A673 (cell line): Measurements from ENCODE around the gene KLHL34. TPM values are rescaled to one million over a fixed set of nuclear protein-coding genes. Genes with fewer than 3 reads are reported as not detected.

Experiments
- BruUV-seq: library from RNA; stranded (reverse); fragments of 400-500 nt; replicated peaks from 2 replicates; lab custom pipeline; 2021; lab: Mats Ljungman, UMichigan
- CTCF ChIA-PET: fragments of 300-600 bp; sonication (Branson Sonifier 250); formaldehyde crosslinking; loops from one replicate; lab custom pipeline; 2022; ENCODE audit warnings: antibody characterized with exemption; lab: Charles Lee
- POLR2A ChIA-PET: fragments of 300-600 bp; sonication (Branson Sonifier 250); formaldehyde crosslinking; loops from one replicate; lab custom pipeline; 2022; ENCODE audit warnings: antibody characterized with exemption; ENCODE audit not compliant: low non-redundant PET; lab: Charles Lee
- DNase-seq: peaks from one replicate; pipeline ENCODE4 v3.0.0-alpha.2; 2015; ENCODE audit warnings: low spot score
- H3K27ac ChIP-seq: fragments of 200-600 bp; sonication (generic); 2 replicates; pipeline ENCODE4 v1.5.1; 2016; ENCODE audit warnings: mixed run types, low read depth, mild to moderate bottlenecking, mixed read lengths, antibody characterized with exemption, low read length; ENCODE audit not compliant: poor library complexity, severe bottlenecking
- H3K27me3 ChIP-seq: fragments of 200-600 bp; sonication (generic); replicated peaks from 2 replicates; pipeline ENCODE4 v1.6.1; 2017; ENCODE audit warnings: mixed run types, low read depth, mild to moderate bottlenecking, mixed read lengths, antibody characterized with exemption, low read length; ENCODE audit not compliant: insufficient read depth, poor library complexity
- H3K36me3 ChIP-seq: fragments of 200-600 bp; sonication (generic); 2 replicates; pipeline ENCODE4 v1.6.1; 2016; ENCODE audit warnings: mixed run types, mild to moderate bottlenecking, mixed read lengths, antibody characterized with exemption, low read length; ENCODE audit not compliant: insufficient read depth, poor library complexity, severe bottlenecking
- H3K4me1 ChIP-seq: fragments of 200-600 bp; sonication (generic); 2 replicates; pipeline ENCODE4 v1.6.1; 2017; ENCODE audit warnings: mixed run types, mild to moderate bottlenecking, mixed read lengths, antibody characterized with exemption, low read length; ENCODE audit not compliant: insufficient read depth, poor library complexity, severe bottlenecking
- H3K4me3 ChIP-seq: fragments of 200-600 bp; sonication (generic); 2 replicates; pipeline ENCODE4 v1.5.1; 2016; ENCODE audit warnings: low read depth, mixed run types, mild to moderate bottlenecking, mixed read lengths, low read length; ENCODE audit not compliant: poor library complexity, severe bottlenecking
- H3K9me3 ChIP-seq: fragments of 200-600 bp; sonication (generic); 2 replicates; pipeline ENCODE4 v1.6.1; 2016; ENCODE audit warnings: mixed run types, low read depth, mild to moderate bottlenecking, mixed read lengths, antibody characterized with exemption, low read length; ENCODE audit not compliant: poor library complexity, severe bottlenecking
- EZH2 ChIP-seq: fragments of 200-600 bp; sonication (generic); IDR thresholded peaks from 2 replicates; pipeline ENCODE4 v1.6.1; 2017; ENCODE audit warnings: borderline replicate concordance, low read depth, mild to moderate bottlenecking, mixed read lengths, antibody characterized with exemption, low read length; ENCODE audit not compliant: poor library complexity, severe bottlenecking
- intact Hi-C: fragments of 100-400 bp; cut with micrococcal nuclease; formaldehyde crosslinking; loops from one replicate; pipeline ENCODE4 v1.10.0; 2022; ENCODE audit not compliant: unreplicated experiment
- total RNA-seq: library from RNA; stranded (reverse); gene quantifications from 2 replicates; pipeline ENCODE4 v1.2.3, GENCODE V29; 2021
- TF ChIP-seq, protein P1 (sequence below): fragments of 300-800, 200-600 bp; sonication (generic); conservative IDR thresholded peaks from 2 replicates; pipeline ENCODE4 v1.5.1; 2017; ENCODE audit warnings: low read depth, mild to moderate bottlenecking, antibody characterized with exemption, low read length, moderate library complexity, mixed read lengths

Gene KLHL34
- total RNA-seq, 1 experiment from 2014 or later = not detected

DNA sequence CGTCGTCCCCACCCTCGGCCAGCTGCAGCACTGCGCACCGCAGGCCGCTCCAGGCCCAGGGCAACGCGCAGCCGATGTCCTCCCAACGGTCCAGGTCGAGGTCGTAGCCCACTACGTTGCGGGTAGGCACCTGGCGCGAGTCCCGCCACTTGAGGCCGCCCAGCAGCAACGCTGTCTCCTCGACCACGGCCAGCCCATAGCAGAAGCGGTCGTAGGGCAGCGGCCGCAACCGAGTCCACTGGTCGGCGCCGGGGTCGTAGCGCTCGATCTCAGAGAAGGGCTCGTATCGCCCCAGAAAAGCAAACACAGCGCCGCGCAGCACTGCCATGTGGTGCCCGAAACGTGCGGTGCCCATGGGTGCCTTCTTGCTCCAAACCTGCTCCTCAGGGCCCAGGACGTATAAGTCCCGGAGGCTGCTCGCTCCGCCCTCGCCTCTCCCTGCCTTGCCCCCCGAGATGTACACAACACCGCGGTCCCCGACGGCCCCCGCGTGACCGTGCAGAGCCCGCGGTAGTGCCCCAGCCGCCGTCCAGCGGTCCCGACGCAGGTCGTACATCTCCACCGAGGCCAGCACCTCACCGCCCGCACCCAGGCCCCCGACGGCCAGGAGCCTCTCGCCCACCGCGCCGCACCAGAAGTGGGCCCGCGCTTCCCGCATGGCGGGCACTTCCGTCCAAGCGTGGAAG, 2.1 kb downstream of the KLHL34 start:
- no peak overlapping the region for H3K27ac ChIP-seq
- CTCF ChIA-PET = interaction anchor here (0.6 kb wide), 1 partner anchor 15 kb away, joined by 3 read pairs; no protein-coding TSS in a partner anchor
- BruUV-seq = no TSS peak

DNA sequence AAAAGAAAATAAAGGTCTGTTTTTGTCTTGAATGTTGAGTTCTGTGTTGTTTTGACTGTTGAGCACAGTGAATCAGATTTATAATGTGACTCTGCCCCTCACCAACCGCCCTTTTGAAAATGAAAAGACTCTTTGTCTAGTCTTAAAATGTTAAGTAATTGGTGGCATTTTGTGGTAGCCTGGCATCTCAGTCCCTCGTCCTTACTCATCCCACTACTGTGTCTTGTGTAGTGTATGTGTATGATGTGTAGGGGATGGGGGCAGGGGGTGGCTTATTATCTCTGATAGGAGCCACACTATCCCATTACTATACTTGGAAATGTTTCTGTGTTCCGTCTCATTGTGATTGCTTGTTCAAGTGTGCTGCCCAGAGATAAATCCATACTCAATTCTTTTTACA, 12.2 kb downstream of the KLHL34 start:
- Histone ChIP-seq H3K4me1 (no peaks in the 10 kb centered on the region), H3K9me3 (no peaks in the 10 kb centered on the region), H3K27me3 (no peaks in the 10 kb centered on the region), H3K36me3 (no peaks in the 10 kb centered on the region), H3K27ac (no peak overlapping the region), H3K4me3 (no peak overlapping the region)
- CTCF ChIA-PET = no interaction called here
- intact Hi-C loops = no loop called here
- POLR2A ChIA-PET = no interaction called here
- TF ChIP-seq, protein P1, sequence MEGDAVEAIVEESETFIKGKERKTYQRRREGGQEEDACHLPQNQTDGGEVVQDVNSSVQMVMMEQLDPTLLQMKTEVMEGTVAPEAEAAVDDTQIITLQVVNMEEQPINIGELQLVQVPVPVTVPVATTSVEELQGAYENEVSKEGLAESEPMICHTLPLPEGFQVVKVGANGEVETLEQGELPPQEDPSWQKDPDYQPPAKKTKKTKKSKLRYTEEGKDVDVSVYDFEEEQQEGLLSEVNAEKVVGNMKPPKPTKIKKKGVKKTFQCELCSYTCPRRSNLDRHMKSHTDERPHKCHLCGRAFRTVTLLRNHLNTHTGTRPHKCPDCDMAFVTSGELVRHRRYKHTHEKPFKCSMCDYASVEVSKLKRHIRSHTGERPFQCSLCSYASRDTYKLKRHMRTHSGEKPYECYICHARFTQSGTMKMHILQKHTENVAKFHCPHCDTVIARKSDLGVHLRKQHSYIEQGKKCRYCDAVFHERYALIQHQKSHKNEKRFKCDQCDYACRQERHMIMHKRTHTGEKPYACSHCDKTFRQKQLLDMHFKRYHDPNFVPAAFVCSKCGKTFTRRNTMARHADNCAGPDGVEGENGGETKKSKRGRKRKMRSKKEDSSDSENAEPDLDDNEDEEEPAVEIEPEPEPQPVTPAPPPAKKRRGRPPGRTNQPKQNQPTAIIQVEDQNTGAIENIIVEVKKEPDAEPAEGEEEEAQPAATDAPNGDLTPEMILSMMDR = no peak
- TF ChIP-seq EZH2 = no peak
- no TSS peak for BruUV-seq
- DNase-seq = no peak

More for the DNA sequence above, 2.1 kb downstream of the KLHL34 start:
- H3K36me3 ChIP-seq = no peaks in the 10 kb centered on the region
- no peaks in the 10 kb centered on the region for H3K9me3 ChIP-seq
- H3K4me1 ChIP-seq = no peaks in the 10 kb centered on the region
- intact Hi-C loops = no loop called here
- H3K4me3 ChIP-seq = no peak overlapping the region
- POLR2A ChIA-PET = no interaction called here
- no peak for TF ChIP-seq EZH2
- TF ChIP-seq, protein P1 = no peak
- no peak for DNase-seq
- no peaks in the 10 kb centered on the region for H3K27me3 ChIP-seq

DNA sequence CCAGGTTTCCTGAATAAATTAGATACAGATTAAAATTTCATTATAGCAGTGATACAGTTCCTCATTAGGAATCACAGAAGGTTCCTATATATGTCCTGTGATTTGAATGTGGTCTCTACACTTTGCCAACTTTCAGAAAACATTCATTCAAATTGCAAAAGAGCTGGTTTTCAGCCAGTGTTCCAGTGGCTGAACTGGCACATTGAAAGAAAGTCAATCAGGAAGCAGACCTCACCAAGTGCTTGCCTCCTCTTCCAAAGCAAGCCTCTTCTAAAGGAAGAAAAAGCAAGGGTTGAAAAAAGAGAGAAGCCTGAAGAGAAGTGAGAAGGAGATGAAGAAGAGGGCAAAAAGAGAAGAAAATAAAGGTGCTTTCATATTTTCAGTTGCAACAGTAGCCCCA, 12.7 kb downstream of the KLHL34 start:
- no TSS peak for BruUV-seq
- H3K4me1 ChIP-seq = no peaks in the 10 kb centered on the region
- intact Hi-C loops = no loop called here
- no peaks in the 10 kb centered on the region for H3K27me3 ChIP-seq
- no peaks in the 10 kb centered on the region for H3K36me3 ChIP-seq
- ChIA-PET CTCF (no interaction called here), POLR2A (no interaction called here)
- no peaks in the 10 kb centered on the region for H3K9me3 ChIP-seq
- TF ChIP-seq, protein P1 = no peak
- TF ChIP-seq EZH2 = no peak
- no peak for DNase-seq
- no peak overlapping the region for H3K27ac ChIP-seq
- no peak overlapping the region for H3K4me3 ChIP-seq
